ENCODE results near the gene SUSD6. TPM values are rescaled to one million over a fixed set of nuclear protein-coding genes. Genes with fewer than 3 reads are reported as not detected.
"Not testable (repeated sequence)": the region's sequence is repeated elsewhere in the genome, so short reads cannot be mapped to it uniquely, and the experiment has no call there.

SUSD6 gene
- total RNA-seq, 3 donors from 2014 or later = 97.4 to 108 (median 103) TPM

GRCh38 chr14:69640931-69641330 is 29.5 kb downstream of the SUSD6 start:
- no peak overlapping the region for H3K4me3 Mint-ChIP-seq
- H3K27me3 Mint-ChIP-seq (ENCODE audit: low read depth) = no peaks in the 10 kb centered on the region
- peaks cover 10% of the 10 kb centered on the region for H3K9me3 Mint-ChIP-seq
- DNase-seq = no peak
- peaks cover 25% of the 10 kb centered on the region for H3K36me3 Mint-ChIP-seq (ENCODE audit: insufficient read depth)
- H3K4me1 Mint-ChIP-seq (ENCODE audit: low read depth) = peaks cover 88% of the 10 kb centered on the region
- no peak for ATAC-seq

- Mint-ChIP-seq H3K4me1 (ENCODE audit: low read depth) (peaks cover 85% of the 10 kb centered on the region), H3K36me3 (ENCODE audit: insufficient read depth) (peaks cover 30% of the 10 kb centered on the region), H3K4me3 (peak overlapping the region; percentile 42)
- not testable (repeated sequence) for DNase-seq; H3K9me3 Mint-ChIP-seq; H3K27me3 Mint-ChIP-seq (ENCODE audit: low read depth)
- ATAC-seq = peak in 1 of 2 donors; percentile 33
Measured at GRCh38 chr14:69642212-69642793, 30.9 kb downstream of the SUSD6 start.

- H3K4me1 Mint-ChIP-seq (ENCODE audit: low read depth) = peaks cover 85% of the 10 kb centered on the region
- H3K36me3 Mint-ChIP-seq (ENCODE audit: insufficient read depth) = peaks cover 30% of the 10 kb centered on the region
- peak overlapping the region; percentile 5 for H3K4me3 Mint-ChIP-seq
- DNase-seq = peak; percentile 72
- peaks cover 10% of the 10 kb centered on the region for H3K9me3 Mint-ChIP-seq
- ATAC-seq = peak; percentile 90 to 92
- H3K27me3 Mint-ChIP-seq (ENCODE audit: low read depth) = no peaks in the 10 kb centered on the region
Measured at GRCh38 chr14:69643430-69644200, 32.2 kb downstream of the SUSD6 start.

- no peak for DNase-seq
- peaks cover 30% of the 10 kb centered on the region for H3K36me3 Mint-ChIP-seq (ENCODE audit: insufficient read depth)
- H3K27me3 Mint-ChIP-seq (ENCODE audit: low read depth) = no peaks in the 10 kb centered on the region
- H3K4me1 Mint-ChIP-seq (ENCODE audit: low read depth) = peaks cover 88% of the 10 kb centered on the region
- H3K4me3 Mint-ChIP-seq = no peak overlapping the region
- H3K9me3 Mint-ChIP-seq = peaks cover 10% of the 10 kb centered on the region
- no peak for ATAC-seq
Measured at GRCh38 chr14:69644814-69645213, 33.4 kb downstream of the SUSD6 start.

- H3K27me3 Mint-ChIP-seq (ENCODE audit: low read depth) = no peaks in the 10 kb centered on the region
- DNase-seq = no peak
- H3K4me3 Mint-ChIP-seq = no peak overlapping the region
- H3K9me3 Mint-ChIP-seq = peaks cover 2% of the 10 kb centered on the region
- H3K36me3 Mint-ChIP-seq (ENCODE audit: insufficient read depth) = peaks cover 23% of the 10 kb centered on the region
- peaks cover 93% of the 10 kb centered on the region for H3K4me1 Mint-ChIP-seq (ENCODE audit: low read depth)
- no peak for ATAC-seq
Measured at GRCh38 chr14:69647213-69647612, 35.8 kb downstream of the SUSD6 start.

- ATAC-seq; DNase-seq; H3K9me3 Mint-ChIP-seq; H3K4me3 Mint-ChIP-seq; H3K27me3 Mint-ChIP-seq (ENCODE audit: low read depth): not testable (repeated sequence)
- peaks cover 20% of the 10 kb centered on the region for H3K36me3 Mint-ChIP-seq (ENCODE audit: insufficient read depth)
- H3K4me1 Mint-ChIP-seq (ENCODE audit: low read depth) = peaks cover 91% of the 10 kb centered on the region
Measured at GRCh38 chr14:69647642-69648041, 36.2 kb downstream of the SUSD6 start.

- Mint-ChIP-seq H3K4me3 (no peak overlapping the region), H3K36me3 (ENCODE audit: insufficient read depth) (peaks cover 15% of the 10 kb centered on the region), H3K27me3 (ENCODE audit: low read depth) (no peaks in the 10 kb centered on the region), H3K9me3 (no peaks in the 10 kb centered on the region), H3K4me1 (ENCODE audit: low read depth) (peaks cover 91% of the 10 kb centered on the region)
- ATAC-seq (no peak), DNase-seq (no peak)
Measured at GRCh38 chr14:69648480-69649451, 37.4 kb downstream of the SUSD6 start.

- H3K9me3 Mint-ChIP-seq = no peaks in the 10 kb centered on the region
- peaks cover 93% of the 10 kb centered on the region for H3K4me1 Mint-ChIP-seq (ENCODE audit: low read depth)
- H3K36me3 Mint-ChIP-seq (ENCODE audit: insufficient read depth) = peaks cover 12% of the 10 kb centered on the region
- ATAC-seq (peak; percentile 41 to 59), DNase-seq (peak; percentile 14)
- H3K27me3 Mint-ChIP-seq (ENCODE audit: low read depth) = no peaks in the 10 kb centered on the region
- H3K4me3 Mint-ChIP-seq = peak overlapping the region; percentile 55
Measured at GRCh38 chr14:69650948-69651369, 39.6 kb downstream of the SUSD6 start.

GRCh38 chr14:69651664-69652063 is 40.3 kb downstream of the SUSD6 start:
- peaks cover 8% of the 10 kb centered on the region for H3K36me3 Mint-ChIP-seq (ENCODE audit: insufficient read depth)
- peak overlapping the region; percentile 55 for H3K4me3 Mint-ChIP-seq
- no peaks in the 10 kb centered on the region for H3K27me3 Mint-ChIP-seq (ENCODE audit: low read depth)
- H3K4me1 Mint-ChIP-seq (ENCODE audit: low read depth) = peaks cover 94% of the 10 kb centered on the region
- DNase-seq (no peak), ATAC-seq (peak in 1 of 2 donors; percentile 39)
- H3K9me3 Mint-ChIP-seq = no peaks in the 10 kb centered on the region

- Mint-ChIP-seq H3K27me3 (ENCODE audit: low read depth) (no peaks in the 10 kb centered on the region), H3K4me3 (no peak overlapping the region), H3K36me3 (ENCODE audit: insufficient read depth) (peaks cover 13% of the 10 kb centered on the region), H3K9me3 (no peaks in the 10 kb centered on the region), H3K4me1 (ENCODE audit: low read depth) (peaks cover 94% of the 10 kb centered on the region)
- ATAC-seq = peak in 1 of 2 donors; percentile 51
- no peak for DNase-seq
Measured at GRCh38 chr14:69652942-69653684, 41.7 kb downstream of the SUSD6 start.

- H3K4me1 Mint-ChIP-seq (ENCODE audit: low read depth) = peaks cover 94% of the 10 kb centered on the region
- H3K27me3 Mint-ChIP-seq (ENCODE audit: low read depth) = no peaks in the 10 kb centered on the region
- no peak overlapping the region for H3K4me3 Mint-ChIP-seq
- H3K36me3 Mint-ChIP-seq (ENCODE audit: insufficient read depth) = peaks cover 22% of the 10 kb centered on the region
- no peaks in the 10 kb centered on the region for H3K9me3 Mint-ChIP-seq
- ATAC-seq = no peak
- DNase-seq = no peak
Measured at GRCh38 chr14:69654116-69654515, 42.7 kb downstream of the SUSD6 start.

- Mint-ChIP-seq H3K4me3 (no peak overlapping the region), H3K9me3 (no peaks in the 10 kb centered on the region), H3K36me3 (ENCODE audit: insufficient read depth) (peaks cover 48% of the 10 kb centered on the region), H3K27me3 (ENCODE audit: low read depth) (no peaks in the 10 kb centered on the region), H3K4me1 (ENCODE audit: low read depth) (peaks cover 94% of the 10 kb centered on the region)
- ATAC-seq = no peak
- DNase-seq = no peak
Measured at GRCh38 chr14:69657950-69658355, 46.6 kb downstream of the SUSD6 start.

- Mint-ChIP-seq H3K4me3 (no peak overlapping the region), H3K9me3 (no peaks in the 10 kb centered on the region), H3K4me1 (ENCODE audit: low read depth) (peaks cover 94% of the 10 kb centered on the region), H3K36me3 (ENCODE audit: insufficient read depth) (peaks cover 49% of the 10 kb centered on the region), H3K27me3 (ENCODE audit: low read depth) (no peaks in the 10 kb centered on the region)
- peak; percentile 18 for DNase-seq
- peak; percentile 45 to 72 for ATAC-seq
Measured at GRCh38 chr14:69658664-69659261, 47.4 kb downstream of the SUSD6 start.

Measured in activated T-cell treated with anti-CD3 and anti-CD28 coated beads, Interleukin-2, amount 50 U/mL, for 4 hours (primary cell).